T-helper 1 cell treated with Interleukin-12 subunit alpha and Interleukin-12 subunit beta and Interleukin-4 antibody, amounts not matched to agents 30 ng/mL and 1 ng/mL, for 36 hours (primary cell): Measurements from ENCODE around the gene ATP5PB. TPM values are rescaled to one million over a fixed set of nuclear protein-coding genes. Genes with fewer than 3 reads are reported as not detected.

ENCODE experiments used
- intact Hi-C: fragments of 100-400 bp; cut with micrococcal nuclease; formaldehyde crosslinking; loops from one replicate; pipeline ENCODE4 v1.15.1; 2024
- total RNA-seq: library from RNA; stranded (reverse); gene quantifications from 2 replicates; pipeline ENCODE4 v1.2.3, GENCODE V29; 2022

The ATP5PB gene
- total RNA-seq, 1 donor from 2014 or later = 260 TPM

GRCh38 chr1:111504097-111504496, 54.8 kb downstream of the ATP5PB start:
- intact Hi-C loops = no loop called here

DNA sequence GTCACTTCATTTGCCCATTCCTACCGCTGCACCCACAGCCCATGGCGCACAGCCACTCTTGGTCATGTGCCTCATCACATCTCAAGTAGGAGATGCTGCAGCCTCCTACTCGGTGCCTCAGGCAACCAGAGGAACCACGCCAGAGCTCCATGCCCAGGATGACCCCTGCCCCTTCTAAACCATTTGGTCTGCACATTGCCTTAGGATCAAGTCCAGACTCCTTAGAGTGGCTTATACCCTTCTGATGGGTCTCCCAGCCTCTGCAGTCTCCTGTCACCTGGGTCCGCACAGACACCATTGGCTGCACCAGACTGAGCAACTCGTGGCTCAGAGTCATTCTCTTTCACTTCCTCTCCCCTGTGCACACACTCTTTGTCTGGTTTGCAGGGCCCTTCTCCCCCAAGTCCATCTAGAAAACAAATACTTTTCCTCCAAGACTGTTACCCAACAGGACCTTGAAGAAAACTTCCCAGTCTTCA, 56.4 kb downstream of the ATP5PB start:
- intact Hi-C loops = no loop called here

GRCh38 chr1:111506561-111506960, 57.3 kb downstream of the ATP5PB start:
- intact Hi-C loops = no loop called here

GRCh38 chr1:111507411-111508201, 58.3 kb downstream of the ATP5PB start:
- intact Hi-C loops = loop anchor here (1.0 kb wide), 12 partner anchors 30 to 262 kb away; partner anchors contain the start of genes ATP5PB, DDX20 and WDR77

- intact Hi-C loops = no loop called here
Observed at GRCh38 chr1:111509997-111510375, 60.7 kb downstream of the ATP5PB start.

DNA sequence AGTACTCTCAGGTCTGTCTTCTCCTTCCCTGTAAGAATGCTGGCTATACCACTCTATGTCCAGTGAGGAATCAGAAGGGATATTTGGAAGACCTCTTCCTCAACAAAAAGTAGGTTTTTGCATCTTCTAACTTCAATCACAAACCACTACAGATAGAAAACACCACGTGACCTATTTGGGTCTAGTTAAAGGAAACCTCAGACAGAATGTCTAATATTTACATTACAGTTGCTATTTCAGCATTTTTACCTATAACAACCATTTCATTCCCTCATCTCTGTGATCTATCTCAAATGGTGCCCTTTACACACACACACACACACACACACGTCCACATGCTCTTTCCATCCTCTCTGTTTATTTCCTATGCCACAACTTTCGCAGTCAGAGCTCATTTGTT, 62.1 kb downstream of the ATP5PB start:
- intact Hi-C loops = no loop called here

Other genes starting within 250 kb of the ATP5PB start
- 262 and 263 TPM in 2 replicates for gene DENND2D, start 248.8 kb upstream of the ATP5PB start, total RNA-seq
- 19.1 and 23.9 TPM in 2 replicates for gene CHI3L2, start 221.8 kb upstream of the ATP5PB start, total RNA-seq
- gene CHIA, start 158.6 kb upstream of the ATP5PB start, total RNA-seq = not detected in 2 replicates
- gene OVGP1, start 21.7 kb upstream of the ATP5PB start, total RNA-seq = 0.47 and 0.54 TPM in 2 replicates
- 35.4 and 40.2 TPM in 2 replicates for gene WDR77, start 208 bp upstream of the ATP5PB start, total RNA-seq
- 2.5 and 2.6 TPM in 2 replicates for gene C1orf162, start 24.5 kb downstream of the ATP5PB start, total RNA-seq
- 0.37 TPM in 1 of 2 replicates, not detected in the other for gene ADORA3, start 54.2 kb downstream of the ATP5PB start, total RNA-seq
- gene TMIGD3, start 54.2 kb downstream of the ATP5PB start, total RNA-seq = 0.42 TPM in 1 of 2 replicates, not detected in the other
- gene RAP1A, start 170.3 kb downstream of the ATP5PB start, total RNA-seq = 234 and 242 TPM in 2 replicates